HCT116 (cell line): Measurements from ENCODE around the gene SLFNL1. TPM values are rescaled to one million over a fixed set of nuclear protein-coding genes. Genes with fewer than 3 reads are reported as not detected.

Experiments used
- ATAC-seq: fragments of 200-7000 bp; cut with Tn5 transposase; 2 replicates; pipeline ENCODE4 v1.9.1; 2020; ENCODE audit warnings: mild to moderate bottlenecking, moderate library complexity
- BruUV-seq: library from RNA; stranded (reverse); fragments of 400-500 nt; replicated peaks from 2 replicates; lab custom pipeline; 2021; lab: Mats Ljungman, UMichigan
- CTCF ChIA-PET: fragments of 300-600 bp; sonication (Branson Sonifier 250); formaldehyde crosslinking; loops from one replicate; lab custom pipeline; 2021; ENCODE audit warnings: antibody characterized with exemption; lab: Charles Lee
- POLR2A ChIA-PET: fragments of 300-600, 350-600 bp; sonication (Branson Sonifier 250); formaldehyde crosslinking; loops from one replicate; lab custom pipeline; 2021; ENCODE audit warnings: antibody characterized with exemption; lab: Charles Lee
- RAD21 ChIA-PET, 2 experiments: fragments of 300-600 bp; sonication (Branson Sonifier 250); formaldehyde crosslinking; loops; one replicate each; lab custom pipeline; 2023; ENCODE audit warnings: low total read pairs in 2 of 2; ENCODE audit not compliant: uncharacterized antibody in 2 of 2, unreplicated experiment in 2 of 2, low non-redundant PET in 1 of 2; lab: Charles Lee
- DNase-seq: peaks from one replicate; pipeline ENCODE4 v3.0.0-alpha.2; 2010; ENCODE audit warnings: low read depth, low spot score
- H2AFZ ChIP-seq: fragments of 200-600 bp; shearing (Covaris generic), sonication (generic); 2 replicates; pipeline ENCODE4 v1.6.1; 2017; ENCODE audit warnings: low read depth, mixed run types, mixed read lengths, antibody characterized with exemption, low read length; ENCODE audit not compliant: poor library complexity, severe bottlenecking
- H3K27ac ChIP-seq: 2 replicates; pipeline ENCODE4 v1.5.1; 2012; ENCODE audit warnings: low read depth, low read length
- H3K27me3 ChIP-seq: fragments of 200-600 bp; sonication (generic); 2 replicates; pipeline ENCODE4 v1.6.1; 2016; ENCODE audit warnings: mixed run types, low read length, mixed read lengths; ENCODE audit not compliant: insufficient read depth
- H3K36me3 ChIP-seq, 2 experiments: fragments of 200-500 bp in 1 of 2; fragments of 200-600 bp in 1 of 2; sonication (Bioruptor generic) in 1 of 2; sonication (generic) in 1 of 2; 2 replicates each; pipeline versions ENCODE4 v1.5.1 to v1.6.1; 2014 to 2016; ENCODE audit warnings: low read length in 2 of 2, inconsistent platforms in 1 of 2, mixed read lengths in 1 of 2, mixed run types in 1 of 2; ENCODE audit not compliant: insufficient read depth in 2 of 2, control insufficient read depth in 1 of 2
- H3K4me1 ChIP-seq, 2 experiments: fragments of 200-600 bp in 1 of 2; sonication (generic) in 1 of 2; 2 replicates each; pipeline versions ENCODE4 v1.5.1 to v1.6.1; 2012 to 2017; ENCODE audit warnings: low read length in 2 of 2, inconsistent platforms in 1 of 2, mild to moderate bottlenecking in 1 of 2, mixed read lengths in 1 of 2, mixed run types in 1 of 2, moderate library complexity in 1 of 2; ENCODE audit not compliant: insufficient read depth in 2 of 2, control insufficient read depth in 1 of 2
- H3K4me2 ChIP-seq: fragments of 200-600 bp; sonication (generic); 2 replicates; pipeline ENCODE4 v1.6.1; 2017; ENCODE audit warnings: mixed run types, low read length, mixed read lengths
- H3K4me3 ChIP-seq, 2 experiments: fragments of 200-600 bp in 1 of 2; sonication (generic) in 1 of 2; replicated peaks in 1 of 2; 2 replicates each; pipeline ENCODE4 v1.5.1; 2011 to 2016; ENCODE audit warnings: low read length in 2 of 2, control low read depth in 1 of 2, low read depth in 1 of 2, mild to moderate bottlenecking in 1 of 2, mixed read lengths in 1 of 2, mixed run types in 1 of 2
- H3K79me2 ChIP-seq: fragments of 200-600 bp; sonication (generic); 2 replicates; pipeline ENCODE4 v1.6.1; 2017; ENCODE audit warnings: mild to moderate bottlenecking, mixed run types, low read length, moderate library complexity, mixed read lengths; ENCODE audit not compliant: insufficient read depth
- H3K9ac ChIP-seq: fragments of 200-600 bp; sonication (generic); 2 replicates; pipeline ENCODE4 v1.6.1; 2016; ENCODE audit warnings: low read length, mixed read lengths
- H3K9me2 ChIP-seq: fragments of 200-600 bp; sonication (generic), shearing (Covaris generic); 2 replicates; pipeline ENCODE4 v1.6.1; 2017; ENCODE audit warnings: mixed run types, mild to moderate bottlenecking, moderate library complexity; ENCODE audit not compliant: insufficient read depth
- H3K9me3 ChIP-seq, 2 experiments: fragments of 200-500 bp in 1 of 2; fragments of 200-600 bp in 1 of 2; sonication (Bioruptor generic) in 1 of 2; sonication (generic) in 1 of 2; 2 replicates each; pipeline ENCODE4 v1.6.1; 2014 to 2017; ENCODE audit warnings: low read length in 2 of 2, mixed read lengths in 2 of 2, inconsistent platforms in 1 of 2, low read depth in 1 of 2, mild to moderate bottlenecking in 1 of 2, mixed run types in 1 of 2, moderate library complexity in 1 of 2; ENCODE audit not compliant: control insufficient read depth in 1 of 2, insufficient read depth in 1 of 2
- H4K20me1 ChIP-seq: fragments of 200-600 bp; sonication (generic), shearing (Covaris generic); 2 replicates; pipeline ENCODE4 v1.6.1; 2017; ENCODE audit warnings: mixed run types, mild to moderate bottlenecking, moderate library complexity; ENCODE audit not compliant: insufficient read depth
- EGR1 ChIP-seq: IDR thresholded peaks from 2 replicates; pipeline ENCODE4 v1.6.1; 2012; ENCODE audit warnings: low read depth
- EZH2 ChIP-seq: fragments of 200-600 bp; sonication (generic); IDR thresholded peaks from 2 replicates; pipeline ENCODE4 v1.6.1; 2017; ENCODE audit warnings: antibody characterized with exemption, mixed run types
- EZH2phosphoT487 ChIP-seq: fragments of 200-600 bp; IDR thresholded peaks from 2 replicates; pipeline ENCODE4 v1.6.1; 2018; ENCODE audit warnings: antibody characterized with exemption, borderline replicate concordance
- JUND ChIP-seq: IDR thresholded peaks from 2 replicates; pipeline ENCODE4 v1.6.1; 2012
- POLR2AphosphoS5 ChIP-seq: IDR thresholded peaks from 2 replicates; pipeline ENCODE4 v1.6.1; 2011; ENCODE audit warnings: mild to moderate bottlenecking, low read depth, low read length, moderate library complexity
- SP1 ChIP-seq: IDR thresholded peaks from 2 replicates; pipeline ENCODE4 v1.6.1; 2012; ENCODE audit warnings: low read depth
- intact Hi-C: fragments of 100-400 bp; cut with micrococcal nuclease; formaldehyde crosslinking; loops from 2 replicates; pipeline ENCODE4 v1.10.0; 2022
- total RNA-seq: library from RNA; stranded (reverse); gene quantifications from one replicate; pipeline ENCODE4 v1.2.1, GENCODE V29; 2021; ENCODE audit not compliant: unreplicated experiment
- TF ChIP-seq, protein P1 (sequence below), 3 experiments: fragments of 200-600 bp in 1 of 3; sonication (generic) in 1 of 3; IDR thresholded peaks in 2 of 3; conservative IDR thresholded peaks in 1 of 3; 2 replicates each; pipeline ENCODE4 v1.5.1; 2012 to 2017; ENCODE audit warnings: low read depth in 2 of 3, low read length in 2 of 3, antibody characterized with exemption in 1 of 3, borderline replicate concordance in 1 of 3, control low read depth in 1 of 3, mild to moderate bottlenecking in 1 of 3, mixed read lengths in 1 of 3, mixed run types in 1 of 3, moderate library complexity in 1 of 3; ENCODE audit not compliant: insufficient read depth in 1 of 3

The SLFNL1 gene
- total RNA-seq, 1 experiment from 2014 or later = 0.20 TPM

- TF ChIP-seq EZH2phosphoT487 = no peak
- no peak for TF ChIP-seq POLR2AphosphoS5
- no peak for TF ChIP-seq EZH2
Observed at GRCh38 chr1:41022424-41022823, 899 bp upstream of the SLFNL1 start (continued).

DNA sequence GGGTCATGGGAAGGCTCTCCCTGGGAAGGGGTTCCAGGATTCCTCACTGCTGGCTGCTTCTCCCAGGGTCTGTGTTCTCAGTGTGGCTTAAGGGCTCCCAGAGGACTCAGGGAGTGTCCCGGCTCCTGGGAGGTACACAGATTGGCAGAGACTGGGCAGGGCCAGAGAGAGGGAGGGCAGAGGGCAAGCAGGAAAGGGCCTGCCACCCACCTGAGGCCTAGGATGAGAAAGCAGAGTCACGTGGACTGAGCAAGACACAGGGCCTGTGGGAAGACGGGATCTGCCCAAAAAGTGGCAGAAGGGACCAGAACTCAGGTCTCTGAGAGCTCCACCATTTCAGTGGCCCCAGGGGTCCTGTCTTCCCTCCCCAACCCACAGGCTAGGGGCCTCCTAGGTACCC is 871 bp downstream of the SLFNL1 start:
- intact Hi-C loops = no loop called here
- Histone ChIP-seq H3K27me3 (no peaks in the 10 kb centered on the region), H3K36me3 (peaks cover 5 to 20% of the 10 kb centered on the region in 2 experiments; a peak in 3 of 4 replicates), H3K27ac (no peak overlapping the region), H3K4me3 (no peak overlapping the region), H2AFZ (no peak overlapping the region), H3K9ac (no peak overlapping the region), H3K9me3 (no peaks in the 10 kb centered on the region), H3K9me2 (no peaks in the 10 kb centered on the region), H3K4me1 (no peaks in the 10 kb centered on the region), H3K4me2 (no peak overlapping the region), H4K20me1 (no peaks in the 10 kb centered on the region), H3K79me2 (no peaks in the 10 kb centered on the region)
- POLR2A ChIA-PET = no interaction called here
- peak; percentile 4; the same call in 1 of the 2 replicates for ATAC-seq
- no TSS peak for BruUV-seq
- RAD21 ChIA-PET = no interaction called here
- TF ChIP-seq JUND (no peak), SP1 (no peak), EGR1 (no peak), POLR2AphosphoS5 (no peak), EZH2 (no peak)
- TF ChIP-seq, protein P1, sequence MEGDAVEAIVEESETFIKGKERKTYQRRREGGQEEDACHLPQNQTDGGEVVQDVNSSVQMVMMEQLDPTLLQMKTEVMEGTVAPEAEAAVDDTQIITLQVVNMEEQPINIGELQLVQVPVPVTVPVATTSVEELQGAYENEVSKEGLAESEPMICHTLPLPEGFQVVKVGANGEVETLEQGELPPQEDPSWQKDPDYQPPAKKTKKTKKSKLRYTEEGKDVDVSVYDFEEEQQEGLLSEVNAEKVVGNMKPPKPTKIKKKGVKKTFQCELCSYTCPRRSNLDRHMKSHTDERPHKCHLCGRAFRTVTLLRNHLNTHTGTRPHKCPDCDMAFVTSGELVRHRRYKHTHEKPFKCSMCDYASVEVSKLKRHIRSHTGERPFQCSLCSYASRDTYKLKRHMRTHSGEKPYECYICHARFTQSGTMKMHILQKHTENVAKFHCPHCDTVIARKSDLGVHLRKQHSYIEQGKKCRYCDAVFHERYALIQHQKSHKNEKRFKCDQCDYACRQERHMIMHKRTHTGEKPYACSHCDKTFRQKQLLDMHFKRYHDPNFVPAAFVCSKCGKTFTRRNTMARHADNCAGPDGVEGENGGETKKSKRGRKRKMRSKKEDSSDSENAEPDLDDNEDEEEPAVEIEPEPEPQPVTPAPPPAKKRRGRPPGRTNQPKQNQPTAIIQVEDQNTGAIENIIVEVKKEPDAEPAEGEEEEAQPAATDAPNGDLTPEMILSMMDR (IDR thresholded peaks at IDR 0.05 in 2 of 3, conservative IDR thresholded peaks at IDR 0.05 in 1 of 3; ENCODE audit: borderline replicate concordance in 1 of 3, insufficient read depth in 1 of 3, low read depth in 2 of 3, low read length in 2 of 3) = no peak
- no peak for DNase-seq
- CTCF ChIA-PET = no interaction called here
